ENCODE measurements around the gene EIF6. TPM values are rescaled to one million over a fixed set of nuclear protein-coding genes. Genes with fewer than 3 reads are reported as not detected.

EIF6 gene
- total and polyA plus RNA-seq, 12 donors = 56.7 to 263 (median 114) TPM

DNA sequence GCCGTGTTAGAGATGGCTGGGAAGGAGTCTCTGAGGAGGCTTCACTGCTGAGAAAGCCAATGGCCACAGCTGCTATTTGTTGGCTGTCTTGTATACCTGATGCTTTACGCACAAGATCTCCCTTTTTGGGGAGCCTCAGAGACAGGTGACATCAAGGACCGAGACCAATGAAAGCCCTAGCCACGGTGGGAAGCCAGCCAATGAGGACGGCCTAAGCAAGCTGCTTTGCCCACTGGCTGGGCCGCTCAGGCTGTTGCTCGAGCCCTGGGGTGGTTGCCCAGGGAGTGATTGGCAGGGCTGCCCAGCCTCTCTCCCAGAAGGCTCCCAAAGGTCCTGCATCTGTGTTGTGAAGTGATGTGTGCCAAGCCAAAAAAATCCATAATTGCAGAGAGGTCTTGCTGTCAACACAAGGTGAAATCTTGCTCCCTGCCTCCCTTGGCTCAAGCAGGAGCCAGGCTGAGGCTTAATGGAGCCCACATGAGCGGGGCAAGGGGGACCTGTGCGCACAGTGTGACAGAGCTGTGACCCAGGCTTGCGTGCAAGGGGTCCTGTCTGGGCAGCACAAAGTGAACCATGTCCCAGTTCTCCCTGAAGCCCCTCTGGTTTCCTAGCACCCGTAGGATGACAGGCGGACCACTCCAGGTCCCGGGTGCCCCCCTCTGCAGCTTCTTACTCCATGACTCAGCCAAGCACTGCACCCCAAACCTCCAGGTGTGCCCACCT, 11.0 kb downstream of the EIF6 start:
- peaks cover 0 to 27% of the 10 kb centered on the region in 2 donors for H3K36me3 ChIP-seq (replicated peaks in 1 of 2)
- 65 to 78% (median 74%) methylated on average over 10 to 13 of the region's 13 CpGs for WGBS, 4 donors
- no peak overlapping the region for H3K27ac ChIP-seq
- peaks cover 23 to 25% of the 10 kb centered on the region in 2 donors for H3K4me1 ChIP-seq (replicated peaks in 1 of 2)
- no peaks in the 10 kb centered on the region for H3K9me3 ChIP-seq (replicated peaks in 1 of 3)
- no peak overlapping the region for H3K4me3 ChIP-seq
- TF ChIP-seq CTCF (IDR thresholded peaks at IDR 0.05) = no peak
- peak in 1 of 2 donors; percentile 22 for TF ChIP-seq POLR2A (IDR thresholded peaks at IDR 0.05)
- intact Hi-C loops (cut with DNase I) = loop anchor here in 1 of 2 donors (10.0 kb wide), 1 partner anchor 129 kb away; the partner anchor contains the start of gene EDEM2
- DNase-seq = peak; percentile 67 to 97 (median 88)
- no peaks in the 10 kb centered on the region for H3K27me3 ChIP-seq

- Histone ChIP-seq H3K4me3 (no peak overlapping the region), H3K4me1 (replicated peaks in 1 of 2) (peaks cover 15 to 19% of the 10 kb centered on the region in 2 donors), H3K9me3 (replicated peaks in 1 of 3) (no peaks in the 10 kb centered on the region), H3K27ac (no peak overlapping the region), H3K36me3 (replicated peaks in 1 of 2) (peaks cover 0 to 34% of the 10 kb centered on the region in 2 donors), H3K27me3 (no peaks in the 10 kb centered on the region)
- intact Hi-C loops (cut with DNase I) = loop anchor here in 1 of 2 donors (10.0 kb wide), 1 partner anchor 127 kb away; the partner anchor contains the start of gene EDEM2
- 68 to 71% (median 70%) methylated on average over 6 to 7 of the region's 7 CpGs for WGBS, 4 donors
- no peak for DNase-seq
- TF ChIP-seq CTCF (IDR thresholded peaks at IDR 0.05) = no peak
- no peak for TF ChIP-seq POLR2A (IDR thresholded peaks at IDR 0.05)
Measured at GRCh38 chr20:35271904-35272303, 12.7 kb downstream of the EIF6 start.

GRCh38 chr20:35271073-35271882, 13.3 kb downstream of the EIF6 start:
- no peaks in the 10 kb centered on the region for H3K9me3 ChIP-seq (replicated peaks in 1 of 3)
- WGBS, 4 donors = 83 to 94% (median 91%) methylated on average over 6 to 20 of the region's 20 CpGs
- no peak for DNase-seq
- H3K4me1 ChIP-seq (replicated peaks in 1 of 2) = peaks cover 8 to 13% of the 10 kb centered on the region in 2 donors
- no peak overlapping the region for H3K4me3 ChIP-seq
- H3K36me3 ChIP-seq (replicated peaks in 1 of 2) = peaks cover 0 to 34% of the 10 kb centered on the region in 2 donors
- H3K27ac ChIP-seq = no peak overlapping the region
- intact Hi-C loops (cut with DNase I) = loop anchor here in 1 of 2 donors (10.0 kb wide), 1 partner anchor 126 kb away; the partner anchor contains the start of gene EDEM2
- H3K27me3 ChIP-seq = no peaks in the 10 kb centered on the region
- TF ChIP-seq CTCF (IDR thresholded peaks at IDR 0.05) (no peak), POLR2A (IDR thresholded peaks at IDR 0.05) (no peak)

Data from adrenal gland (tissue), 12 donors.